ENCODE results near the gene CA11. TPM values are rescaled to one million over a fixed set of nuclear protein-coding genes. Genes with fewer than 3 reads are reported as not detected.
"Not testable (repeated sequence)": the region's sequence is repeated elsewhere in the genome, so short reads cannot be mapped to it uniquely, and the experiment has no call there.

The CA11 gene
- 3.0 TPM for polyA plus RNA-seq (2013, experiment 1 of 2; ENCODE audit: insufficient read length)
- 3.0 TPM for polyA plus RNA-seq (2013, experiment 2 of 2; ENCODE audit: insufficient read length)

GRCh38 chr19:48646001-48646721 is at the start of gene CA11:
Gene CA11, minus strand, starts transcription at chr19:48646187. Its CDS starts 555 bp downstream, at chr19:48645632.
- no peak for DNase-seq

- not testable (repeated sequence) for DNase-seq
These were observed 47.6 kb upstream of the CA11 start for GRCh38 chr19:48693629-48694028.

- no peak for DNase-seq
These were observed 43.5 kb upstream of the CA11 start for GRCh38 chr19:48689449-48689848.

- DNase-seq = no peak
These were observed 41.8 kb upstream of the CA11 start for GRCh38 chr19:48687776-48688175.

GRCh38 chr19:48686637-48687036 is 40.6 kb upstream of the CA11 start:
- DNase-seq = not testable (repeated sequence)

- DNase-seq = no peak
These were observed 40.1 kb upstream of the CA11 start for GRCh38 chr19:48686088-48686487.

- DNase-seq = no peak
These were observed 39.6 kb upstream of the CA11 start for GRCh38 chr19:48685583-48685982.

GRCh38 chr19:48683349-48683748 is 37.4 kb upstream of the CA11 start:
- peak; percentile 49 for DNase-seq

- DNase-seq = peak; percentile 27
These were observed 35.1 kb upstream of the CA11 start for GRCh38 chr19:48681127-48681470.

GRCh38 chr19:48680436-48681126 is 34.6 kb upstream of the CA11 start:
- no peak for DNase-seq

- not testable (repeated sequence) for DNase-seq
These were observed 34.0 kb upstream of the CA11 start for GRCh38 chr19:48680006-48680405.

GRCh38 chr19:48678201-48678600 is 32.2 kb upstream of the CA11 start:
- no peak for DNase-seq

- DNase-seq = no peak
These were observed 30.9 kb upstream of the CA11 start for GRCh38 chr19:48676887-48677286.

- DNase-seq = no peak
These were observed 30.5 kb upstream of the CA11 start for GRCh38 chr19:48676487-48676886.

GRCh38 chr19:48674921-48675824 is 29.2 kb upstream of the CA11 start:
- DNase-seq = peak; percentile 74

- DNase-seq = no peak
These were observed 28.3 kb upstream of the CA11 start for GRCh38 chr19:48674216-48674809.

- no peak for DNase-seq
These were observed 27.6 kb upstream of the CA11 start for GRCh38 chr19:48673436-48674100.

GRCh38 chr19:48672994-48673393 is 27.0 kb upstream of the CA11 start, which contains the start of gene NTN5:
Gene NTN5, minus strand, starts transcription at chr19:48673017. Its CDS starts 2,031 bp downstream, at chr19:48670986.
- DNase-seq = no peak

- no peak for DNase-seq
These were observed 25.5 kb upstream of the CA11 start for GRCh38 chr19:48671446-48671995.

GRCh38 chr19:48670699-48671445 is 24.9 kb upstream of the CA11 start:
- DNase-seq = no peak
